Left ventricle myocardium inferior (tissue), 1 donor: ENCODE measurements around the gene NCR2. TPM values are rescaled to one million over a fixed set of nuclear protein-coding genes. Genes with fewer than 3 reads are reported as not detected.

Experiments used
- DNase-seq: peaks from one replicate; pipeline ENCODE4 v3.0.0-alpha.2; 2020
- H3K27ac ChIP-seq: fragments of 200-600 bp; replicated peaks from 2 replicates; pipeline ENCODE4 v1.8.0; 2021
- H3K27me3 ChIP-seq: fragments of 200-600 bp; 2 replicates; pipeline ENCODE4 v1.8.0; 2021; ENCODE audit warnings: low read depth
- H3K36me3 ChIP-seq: fragments of 200-600 bp; 2 replicates; pipeline ENCODE4 v1.8.0; 2021
- H3K4me1 ChIP-seq: fragments of 200-600 bp; 2 replicates; pipeline ENCODE4 v1.8.0; 2021
- H3K4me3 ChIP-seq: fragments of 200-600 bp; 2 replicates; pipeline ENCODE4 v1.8.0; 2021; ENCODE audit warnings: mild to moderate bottlenecking, moderate library complexity
- H3K9me3 ChIP-seq: fragments of 200-600 bp; replicated peaks from 2 replicates; pipeline ENCODE4 v1.8.0; 2021
- intact Hi-C: fragments of 100-400 bp; cut with micrococcal nuclease; formaldehyde crosslinking; loops from one replicate; pipeline ENCODE4 v1.11.0; 2022
- total RNA-seq: library from RNA; stranded (reverse); fragmentation: NEBNext Ultra II Directional; extraction: Animal tissue kit (Norgen Biotek cat#: 25700); gene quantifications from one replicate; pipeline ENCODE4 v1.2.1, GENCODE V29; 2021
- TF ChIP-seq, protein P1 (sequence below): fragments of 200-600 bp; IDR thresholded peaks from 2 replicates; pipeline ENCODE4 v1.8.0; 2021; ENCODE audit warnings: antibody characterized with exemption, mild to moderate bottlenecking, borderline replicate concordance
- donor health status: DM: no; HTN: yes; CAD: no; lungs with severe emphysema.

The NCR2 gene
- total RNA-seq, 1 donor from 2014 or later, result not detected

DNA sequence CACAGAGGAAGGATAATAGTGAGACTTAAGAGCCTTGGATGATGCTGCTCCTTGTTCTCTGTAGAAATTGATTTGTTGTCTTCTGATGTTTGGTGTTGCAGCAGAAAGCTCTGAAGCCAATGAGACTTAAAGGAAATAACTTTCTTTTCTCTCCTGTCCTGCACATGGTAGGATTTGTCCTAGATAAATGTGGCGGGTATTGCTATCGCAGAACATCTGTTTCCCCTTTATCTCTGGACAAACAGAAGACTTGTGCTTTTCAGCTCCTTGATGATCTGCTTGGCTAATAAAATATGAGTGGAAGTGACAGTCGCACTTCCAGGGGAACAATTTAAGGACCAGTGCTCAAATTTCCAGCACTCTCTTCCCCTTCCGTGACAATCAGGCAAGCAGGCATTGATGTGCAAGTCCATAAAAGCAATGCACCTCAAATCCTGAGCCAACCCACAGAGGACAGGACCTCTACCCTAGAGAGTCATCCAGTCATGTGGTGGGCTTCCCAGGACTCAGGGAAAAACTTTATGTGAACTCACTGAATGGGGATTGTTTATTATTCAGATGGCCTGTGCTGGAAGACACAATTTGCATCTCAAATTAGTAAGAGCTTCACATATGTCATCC is 9.9 kb upstream of the NCR2 start:
- Histone ChIP-seq H3K27me3 (peaks cover 76% of the 10 kb centered on the region), H3K4me3 (no peak overlapping the region), H3K4me1 (no peaks in the 10 kb centered on the region), H3K36me3 (no peaks in the 10 kb centered on the region), H3K9me3 (no peaks in the 10 kb centered on the region), H3K27ac (no peak overlapping the region)
- no peak for DNase-seq
- intact Hi-C loops, result no loop called here
- TF ChIP-seq, protein P1, sequence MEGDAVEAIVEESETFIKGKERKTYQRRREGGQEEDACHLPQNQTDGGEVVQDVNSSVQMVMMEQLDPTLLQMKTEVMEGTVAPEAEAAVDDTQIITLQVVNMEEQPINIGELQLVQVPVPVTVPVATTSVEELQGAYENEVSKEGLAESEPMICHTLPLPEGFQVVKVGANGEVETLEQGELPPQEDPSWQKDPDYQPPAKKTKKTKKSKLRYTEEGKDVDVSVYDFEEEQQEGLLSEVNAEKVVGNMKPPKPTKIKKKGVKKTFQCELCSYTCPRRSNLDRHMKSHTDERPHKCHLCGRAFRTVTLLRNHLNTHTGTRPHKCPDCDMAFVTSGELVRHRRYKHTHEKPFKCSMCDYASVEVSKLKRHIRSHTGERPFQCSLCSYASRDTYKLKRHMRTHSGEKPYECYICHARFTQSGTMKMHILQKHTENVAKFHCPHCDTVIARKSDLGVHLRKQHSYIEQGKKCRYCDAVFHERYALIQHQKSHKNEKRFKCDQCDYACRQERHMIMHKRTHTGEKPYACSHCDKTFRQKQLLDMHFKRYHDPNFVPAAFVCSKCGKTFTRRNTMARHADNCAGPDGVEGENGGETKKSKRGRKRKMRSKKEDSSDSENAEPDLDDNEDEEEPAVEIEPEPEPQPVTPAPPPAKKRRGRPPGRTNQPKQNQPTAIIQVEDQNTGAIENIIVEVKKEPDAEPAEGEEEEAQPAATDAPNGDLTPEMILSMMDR, result no peak

GRCh38 chr6:41326092-41326491 is 9.3 kb upstream of the NCR2 start:
- peaks cover 78% of the 10 kb centered on the region for H3K27me3 ChIP-seq
- TF ChIP-seq, protein P1, result no peak
- no peak for DNase-seq
- no peaks in the 10 kb centered on the region for H3K36me3 ChIP-seq
- no peak overlapping the region for H3K4me3 ChIP-seq
- H3K9me3 ChIP-seq, result no peaks in the 10 kb centered on the region
- H3K27ac ChIP-seq, result no peak overlapping the region
- H3K4me1 ChIP-seq, result no peaks in the 10 kb centered on the region
- intact Hi-C loops, result no loop called here

DNA sequence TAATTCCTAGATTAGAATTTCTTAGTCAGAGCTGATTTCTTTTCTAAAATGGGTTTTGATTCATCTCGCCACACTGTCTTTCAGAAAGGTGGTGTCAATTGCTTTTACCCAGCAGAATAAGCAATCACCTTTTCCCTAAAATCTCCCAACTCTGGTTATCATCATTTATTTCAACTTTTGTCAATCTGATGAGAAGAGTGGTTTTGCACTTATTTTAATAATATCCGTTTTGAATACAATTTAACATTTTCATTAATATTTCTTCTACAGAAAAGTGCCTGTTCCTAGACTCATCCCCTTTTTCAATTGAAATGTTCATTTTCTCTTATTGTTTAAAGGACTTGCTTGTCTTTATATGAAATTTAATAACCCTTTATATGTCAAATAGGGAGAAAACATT is 8.2 kb upstream of the NCR2 start:
- no peak for DNase-seq
- Histone ChIP-seq H3K36me3 (no peaks in the 10 kb centered on the region), H3K4me3 (no peak overlapping the region), H3K27me3 (peaks cover 73% of the 10 kb centered on the region), H3K27ac (no peak overlapping the region), H3K4me1 (no peaks in the 10 kb centered on the region), H3K9me3 (no peaks in the 10 kb centered on the region)
- intact Hi-C loops, result no loop called here
- TF ChIP-seq, protein P1, result no peak

- DNase-seq, result no peak
- H3K27me3 ChIP-seq, result peaks cover 80% of the 10 kb centered on the region
Observed at GRCh38 chr6:41331401-41332150, 3.8 kb upstream of the NCR2 start.

GRCh38 chr6:41332241-41332640 is 3.2 kb upstream of the NCR2 start:
- no peaks in the 10 kb centered on the region for H3K36me3 ChIP-seq
- TF ChIP-seq, protein P1, result no peak
- no peak overlapping the region for H3K27ac ChIP-seq
- H3K4me3 ChIP-seq, result no peak overlapping the region
- H3K27me3 ChIP-seq, result peaks cover 77% of the 10 kb centered on the region
- no peaks in the 10 kb centered on the region for H3K9me3 ChIP-seq
- intact Hi-C loops, result no loop called here
- H3K4me1 ChIP-seq, result no peaks in the 10 kb centered on the region
- DNase-seq, result no peak

More at GRCh38 chr6:41331401-41332150, 3.8 kb upstream of the NCR2 start:
- no peaks in the 10 kb centered on the region for H3K4me1 ChIP-seq
- H3K4me3 ChIP-seq, result no peak overlapping the region
- intact Hi-C loops, result no loop called here
- TF ChIP-seq, protein P1, result no peak
- no peak overlapping the region for H3K27ac ChIP-seq
- no peaks in the 10 kb centered on the region for H3K9me3 ChIP-seq
- H3K36me3 ChIP-seq, result no peaks in the 10 kb centered on the region
